KBM-7 (cell line): ENCODE measurements around the gene CLEC2L.

Experiments used
- DNase-seq: peaks from one replicate; pipeline ENCODE4 v3.0.0-alpha.2; 2015
- in situ Hi-C: fragments of 300-500 bp; cut with MboI; formaldehyde crosslinking; loops from 2 replicates; pipeline ENCODE4 v1.14.3; 2020; ENCODE audit warnings: low sequenced_read_pairs, low pct_unique_long_range_greater_than_20kb, mixed read lengths

Gene CLEC2L

GRCh38 chr7:139523199-139523941, at the start of gene CLEC2L:
CLEC2L (plus strand) TSS chr7:139523685; CDS start chr7:139523928, 243 bp downstream.
- in situ Hi-C loops = no loop called here
- no peak for DNase-seq

- in situ Hi-C loops = no loop called here
- no peak for DNase-seq
Observed at GRCh38 chr7:139476139-139476538, 47.3 kb upstream of the CLEC2L start.

GRCh38 chr7:139476891-139477290, 46.6 kb upstream of the CLEC2L start:
- DNase-seq = no peak
- in situ Hi-C loops = no loop called here

- no peak for DNase-seq
- in situ Hi-C loops = no loop called here
Observed at GRCh38 chr7:139479620-139480019, 43.9 kb upstream of the CLEC2L start.

- in situ Hi-C loops = no loop called here
- no peak for DNase-seq
Observed at GRCh38 chr7:139481364-139481763, 42.1 kb upstream of the CLEC2L start.

- DNase-seq = no peak
- in situ Hi-C loops = no loop called here
Observed at GRCh38 chr7:139482122-139482521, 41.4 kb upstream of the CLEC2L start.

GRCh38 chr7:139482662-139483466, 40.6 kb upstream of the CLEC2L start:
- in situ Hi-C loops = no loop called here
- DNase-seq = no peak

- no peak for DNase-seq
- in situ Hi-C loops = no loop called here
Observed at GRCh38 chr7:139487366-139488080, 36.0 kb upstream of the CLEC2L start.

- in situ Hi-C loops = no loop called here
- no peak for DNase-seq
Observed at GRCh38 chr7:139488810-139489209, 34.7 kb upstream of the CLEC2L start.

- DNase-seq = no peak
- in situ Hi-C loops = no loop called here
Observed at GRCh38 chr7:139490130-139490529, 33.4 kb upstream of the CLEC2L start.

GRCh38 chr7:139492293-139492692, 31.2 kb upstream of the CLEC2L start:
- in situ Hi-C loops = no loop called here

GRCh38 chr7:139494835-139495579, 28.5 kb upstream of the CLEC2L start:
- DNase-seq = no peak
- in situ Hi-C loops = no loop called here

More at GRCh38 chr7:139492293-139492692, 31.2 kb upstream of the CLEC2L start:
- no peak for DNase-seq

- in situ Hi-C loops = no loop called here
- DNase-seq = no peak
Observed at GRCh38 chr7:139495580-139496125, 27.8 kb upstream of the CLEC2L start.

GRCh38 chr7:139496528-139496927, 27.0 kb upstream of the CLEC2L start:
- DNase-seq = no peak
- in situ Hi-C loops = no loop called here

GRCh38 chr7:139500770-139501138, 22.7 kb upstream of the CLEC2L start:
- in situ Hi-C loops = no loop called here
- no peak for DNase-seq

GRCh38 chr7:139502226-139502625, 21.3 kb upstream of the CLEC2L start:
- in situ Hi-C loops = no loop called here
- DNase-seq = no peak

- in situ Hi-C loops = no loop called here
Observed at GRCh38 chr7:139505563-139505962, 17.9 kb upstream of the CLEC2L start.

GRCh38 chr7:139509535-139509934, 13.9 kb upstream of the CLEC2L start:
- no peak for DNase-seq
- in situ Hi-C loops = no loop called here

More at GRCh38 chr7:139505563-139505962, 17.9 kb upstream of the CLEC2L start:
- peak; percentile 23 for DNase-seq

- in situ Hi-C loops = no loop called here
- no peak for DNase-seq
Observed at GRCh38 chr7:139511315-139511714, 12.2 kb upstream of the CLEC2L start.
